ENCODE results near the gene CFAP74. TPM values are rescaled to one million over a fixed set of nuclear protein-coding genes. Genes with fewer than 3 reads are reported as not detected.

The CFAP74 gene
- polyA plus RNA-seq, 1 donor (not counting 4 experiments of a cell fraction or from before 2014, with no cell fraction given), result not detected

- dilution Hi-C loops (cut with MboI; ENCODE audit: extremely low pct_ligation_motif_present, low sequenced_read_pairs), result no loop called here
- Histone ChIP-seq H4K20me1 (ENCODE audit: control insufficient read depth, extremely low read depth, insufficient read depth, low read length) (no peaks in the 10 kb centered on the region), H3K9me3 (ENCODE audit: control insufficient read depth, low read depth, low read length) (no peaks in the 10 kb centered on the region), H2AFZ (ENCODE audit: control insufficient read depth, low read length) (no peak overlapping the region), H3K4me3 (ENCODE audit: control insufficient read depth in 2 of 3, extremely low read depth in 1 of 3, insufficient read depth in 2 of 3, low read depth in 1 of 3, low read length in 3 of 3) (no peak overlapping the region), H3K9me1 (ENCODE audit: control insufficient read depth, extremely low read depth, insufficient read depth, low read length) (no peaks in the 10 kb centered on the region), H3K4me2 (ENCODE audit: control insufficient read depth, extremely low read depth, insufficient read depth, low read depth, low read length) (no peak overlapping the region), H3K36me3 (ENCODE audit: control insufficient read depth in 2 of 2, extremely low read depth in 1 of 2, insufficient read depth in 2 of 2, low read length in 2 of 2) (no peaks in the 10 kb centered on the region), H3K4me1 (ENCODE audit: control insufficient read depth, extremely low read depth, insufficient read depth, low read length) (no peaks in the 10 kb centered on the region), H3K9ac (ENCODE audit: control insufficient read depth, extremely low read depth, insufficient read depth, low read length) (no peak overlapping the region), H3K27me3 (ENCODE audit: control insufficient read depth, extremely low read depth, insufficient read depth, low read length) (peaks cover 19% of the 10 kb centered on the region), H3K79me2 (ENCODE audit: control insufficient read depth, insufficient read depth, low read length) (no peaks in the 10 kb centered on the region), H3K27ac (ENCODE audit: control insufficient read depth, insufficient read depth, low read length) (no peak overlapping the region)
- TF ChIP-seq, protein P1, sequence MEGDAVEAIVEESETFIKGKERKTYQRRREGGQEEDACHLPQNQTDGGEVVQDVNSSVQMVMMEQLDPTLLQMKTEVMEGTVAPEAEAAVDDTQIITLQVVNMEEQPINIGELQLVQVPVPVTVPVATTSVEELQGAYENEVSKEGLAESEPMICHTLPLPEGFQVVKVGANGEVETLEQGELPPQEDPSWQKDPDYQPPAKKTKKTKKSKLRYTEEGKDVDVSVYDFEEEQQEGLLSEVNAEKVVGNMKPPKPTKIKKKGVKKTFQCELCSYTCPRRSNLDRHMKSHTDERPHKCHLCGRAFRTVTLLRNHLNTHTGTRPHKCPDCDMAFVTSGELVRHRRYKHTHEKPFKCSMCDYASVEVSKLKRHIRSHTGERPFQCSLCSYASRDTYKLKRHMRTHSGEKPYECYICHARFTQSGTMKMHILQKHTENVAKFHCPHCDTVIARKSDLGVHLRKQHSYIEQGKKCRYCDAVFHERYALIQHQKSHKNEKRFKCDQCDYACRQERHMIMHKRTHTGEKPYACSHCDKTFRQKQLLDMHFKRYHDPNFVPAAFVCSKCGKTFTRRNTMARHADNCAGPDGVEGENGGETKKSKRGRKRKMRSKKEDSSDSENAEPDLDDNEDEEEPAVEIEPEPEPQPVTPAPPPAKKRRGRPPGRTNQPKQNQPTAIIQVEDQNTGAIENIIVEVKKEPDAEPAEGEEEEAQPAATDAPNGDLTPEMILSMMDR (optimal IDR thresholded peaks at IDR 0.05 in 1 of 3, IDR thresholded peaks at IDR 0.05 in 1 of 3, conservative IDR thresholded peaks at IDR 0.05 in 1 of 3; ENCODE audit: extremely low read depth in 1 of 3, insufficient read depth in 2 of 3, low read length in 3 of 3), result no peak
- TF ChIP-seq EZH2 (IDR thresholded peaks at IDR 0.05; ENCODE audit: low read length), result no peak
- DNase-seq (ENCODE audit: low read depth, low spot score), result no peak
- FAIRE-seq, result no peak
Observed at GRCh38 chr1:1990222-1990621, 13.4 kb downstream of the CFAP74 start.

DNA sequence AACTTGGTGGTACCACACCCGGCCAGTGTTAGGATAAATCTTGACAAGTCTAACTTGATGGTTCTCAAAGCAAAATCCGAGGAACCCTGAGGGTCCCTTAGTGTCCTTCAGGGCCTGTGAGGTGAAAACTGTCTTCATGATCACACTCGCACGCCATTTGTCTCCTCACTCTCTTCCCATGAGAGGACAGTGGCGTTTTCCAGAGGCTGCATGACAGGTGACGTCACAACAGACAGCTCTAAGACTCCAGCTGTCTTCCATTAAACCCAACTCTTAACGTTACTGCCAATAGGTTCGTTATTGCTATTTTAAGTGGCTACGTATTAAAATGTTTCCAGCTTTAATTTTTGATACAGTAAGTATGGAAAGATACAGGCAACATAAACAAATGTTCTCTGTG lies 13.8 kb downstream of the CFAP74 start:
- Histone ChIP-seq H3K36me3 (ENCODE audit: control insufficient read depth in 2 of 2, extremely low read depth in 1 of 2, insufficient read depth in 2 of 2, low read length in 2 of 2) (no peaks in the 10 kb centered on the region), H3K4me2 (ENCODE audit: control insufficient read depth, extremely low read depth, insufficient read depth, low read depth, low read length) (no peak overlapping the region), H4K20me1 (ENCODE audit: control insufficient read depth, extremely low read depth, insufficient read depth, low read length) (no peaks in the 10 kb centered on the region), H3K27ac (ENCODE audit: control insufficient read depth, insufficient read depth, low read length) (no peak overlapping the region), H3K9me3 (ENCODE audit: control insufficient read depth, low read depth, low read length) (no peaks in the 10 kb centered on the region), H3K27me3 (ENCODE audit: control insufficient read depth, extremely low read depth, insufficient read depth, low read length) (peaks cover 19% of the 10 kb centered on the region), H3K9me1 (ENCODE audit: control insufficient read depth, extremely low read depth, insufficient read depth, low read length) (no peaks in the 10 kb centered on the region), H2AFZ (ENCODE audit: control insufficient read depth, low read length) (no peak overlapping the region), H3K79me2 (ENCODE audit: control insufficient read depth, insufficient read depth, low read length) (no peaks in the 10 kb centered on the region), H3K9ac (ENCODE audit: control insufficient read depth, extremely low read depth, insufficient read depth, low read length) (no peak overlapping the region), H3K4me3 (ENCODE audit: control insufficient read depth in 2 of 3, extremely low read depth in 1 of 3, insufficient read depth in 2 of 3, low read depth in 1 of 3, low read length in 3 of 3) (no peak overlapping the region), H3K4me1 (ENCODE audit: control insufficient read depth, extremely low read depth, insufficient read depth, low read length) (no peaks in the 10 kb centered on the region)
- no peak for FAIRE-seq
- TF ChIP-seq EZH2 (IDR thresholded peaks at IDR 0.05; ENCODE audit: low read length), result no peak
- TF ChIP-seq, protein P1 (optimal IDR thresholded peaks at IDR 0.05 in 1 of 3, IDR thresholded peaks at IDR 0.05 in 1 of 3, conservative IDR thresholded peaks at IDR 0.05 in 1 of 3; ENCODE audit: extremely low read depth in 1 of 3, insufficient read depth in 2 of 3, low read length in 3 of 3), result no peak
- dilution Hi-C loops (cut with MboI; ENCODE audit: extremely low pct_ligation_motif_present, low sequenced_read_pairs), result no loop called here
- DNase-seq (ENCODE audit: low read depth, low spot score), result no peak
